CD14-positive monocyte (primary cell): ENCODE results near the gene SPDYE4. TPM values are rescaled to one million over a fixed set of nuclear protein-coding genes. Genes with fewer than 3 reads are reported as not detected.
A peak's percentile ranks its signal among the peaks of the same experiment; 100 is the strongest.

Experiments used
- DNase-seq, 3 donors: peaks; one replicate each; pipeline ENCODE4 v3.0.0-alpha.2; 2011 to 2022
- H2AFZ ChIP-seq: 2 replicates; pipeline ENCODE4 v1.6.0; 2012; ENCODE audit warnings: mild to moderate bottlenecking, low read depth, low read length, inconsistent platforms; ENCODE audit not compliant: insufficient read depth, poor library complexity, severe bottlenecking
- H3K27ac ChIP-seq, 2 donors: 1 replicate in 1 of 2; 2 replicates in 1 of 2; pipeline ENCODE4 v1.5.1; 2012 to 2013; ENCODE audit warnings: low read length in 2 of 2, control low read depth in 1 of 2, inconsistent platforms in 1 of 2, low read depth in 1 of 2, mild to moderate bottlenecking in 1 of 2
- H3K27me3 ChIP-seq, 2 donors: one replicate each; pipeline versions ENCODE4 v1.6.0 to v1.6.1; 2011 to 2013; ENCODE audit warnings: low read length in 2 of 2; ENCODE audit not compliant: control insufficient read depth in 2 of 2, insufficient read depth in 2 of 2
- H3K36me3 ChIP-seq, 2 donors: replicated peaks in 1 of 2; 1 replicate in 1 of 2; 2 replicates in 1 of 2; pipeline versions ENCODE4 v1.5.1 to v1.6.1; 2012 to 2013; ENCODE audit warnings: low read length in 2 of 2, control low read depth in 1 of 2, inconsistent platforms in 1 of 2, mild to moderate bottlenecking in 1 of 2; ENCODE audit not compliant: insufficient read depth in 2 of 2, control insufficient read depth in 1 of 2
- H3K4me1 ChIP-seq, 2 donors: 1 replicate in 1 of 2; 2 replicates in 1 of 2; pipeline versions ENCODE4 v1.5.1 to v1.6.1; 2012 to 2013; ENCODE audit warnings: low read length in 2 of 2, control low read depth in 1 of 2, inconsistent platforms in 1 of 2, mild to moderate bottlenecking in 1 of 2, moderate library complexity in 1 of 2; ENCODE audit not compliant: insufficient read depth in 2 of 2, control insufficient read depth in 1 of 2
- H3K4me2 ChIP-seq: replicated peaks from 2 replicates; pipeline ENCODE3; 2012; ENCODE audit warnings: low read length, moderate library complexity, mild to moderate bottlenecking; ENCODE audit not compliant: poor library complexity, severe bottlenecking; ENCODE audit errors: extremely low read depth
- H3K4me3 ChIP-seq, 3 experiments: fragments of 200-600 bp in 1 of 3; sonication (generic) in 1 of 3; replicated peaks in 1 of 3; 1 replicate in 2 of 3; 2 replicates in 1 of 3; pipeline ENCODE4 v1.5.1; 2011 to 2013; ENCODE audit warnings: low read length in 3 of 3, mild to moderate bottlenecking in 3 of 3, control low read depth in 2 of 3, low read depth in 2 of 3, inconsistent platforms in 1 of 3, moderate library complexity in 1 of 3
- H3K79me2 ChIP-seq: 2 replicates; pipeline ENCODE4 v1.6.0; 2012; ENCODE audit warnings: mild to moderate bottlenecking, control low read depth, inconsistent platforms, low read length, moderate library complexity; ENCODE audit not compliant: insufficient read depth
- H3K9ac ChIP-seq: 2 replicates; pipeline ENCODE4 v1.6.0; 2017; ENCODE audit warnings: low read length, mild to moderate bottlenecking; ENCODE audit not compliant: insufficient read depth, poor library complexity, severe bottlenecking
- H3K9me3 ChIP-seq, 2 donors: replicated peaks in 1 of 2; 1 replicate in 1 of 2; 2 replicates in 1 of 2; pipeline versions ENCODE4 v1.5.1 to v1.6.1; 2012 to 2013; ENCODE audit warnings: low read length in 2 of 2, control low read depth in 1 of 2; ENCODE audit not compliant: control insufficient read depth in 1 of 2, insufficient read depth in 1 of 2
- H4K20me1 ChIP-seq: 2 replicates; pipeline ENCODE4 v1.6.0; 2012; ENCODE audit warnings: mild to moderate bottlenecking, low read length, control low read depth, moderate library complexity; ENCODE audit not compliant: insufficient read depth
- H3K27ac Mint-ChIP-seq, 7 donors: one replicate each; pipeline ENCODE4 v1.8.0; 2020; ENCODE audit warnings: mild to moderate bottlenecking in 7 of 7, mixed read lengths in 7 of 7, moderate library complexity in 6 of 7, inconsistent platforms in 2 of 7
- H3K27me3 Mint-ChIP-seq, 3 donors: one replicate each; pipeline ENCODE4 v1.8.0; 2021 to 2022; ENCODE audit warnings: low read depth in 3 of 3, mild to moderate bottlenecking in 3 of 3, mixed read lengths in 3 of 3, moderate library complexity in 3 of 3, inconsistent platforms in 1 of 3
- H3K36me3 Mint-ChIP-seq, 2 donors: one replicate each; pipeline ENCODE4 v1.8.0; 2020; ENCODE audit warnings: mixed read lengths in 2 of 2, inconsistent platforms in 1 of 2, mild to moderate bottlenecking in 1 of 2
- H3K4me1 Mint-ChIP-seq: one replicate; pipeline ENCODE4 v1.8.0; 2020; ENCODE audit warnings: mild to moderate bottlenecking, mixed read lengths
- H3K4me3 Mint-ChIP-seq, 2 donors: one replicate each; pipeline ENCODE4 v1.8.0; 2020; ENCODE audit warnings: mild to moderate bottlenecking in 2 of 2, mixed read lengths in 2 of 2, moderate library complexity in 1 of 2
- H3K9me3 Mint-ChIP-seq, 7 donors: one replicate each; pipeline ENCODE4 v1.8.0; 2020 to 2022; ENCODE audit warnings: mixed read lengths in 7 of 7, mild to moderate bottlenecking in 6 of 7, moderate library complexity in 6 of 7, inconsistent platforms in 2 of 7
- WGBS: methylation state at CpG from one replicate; pipeline ENCODE4 v1.1.5; 2013; ENCODE audit warnings: missing lambda C conversion rate; ENCODE audit not compliant: insufficient coverage; 5-methylcytosine and 5-hydroxymethylcytosine counted together
- intact Hi-C, 2 donors: fragments of 100-400 bp; cut with micrococcal nuclease; formaldehyde crosslinking; loops; one replicate each; pipeline versions ENCODE4 v1.15.0 to v1.15.1; 2023
- polyA plus RNA-seq, 3 donors: library from polyadenylated mRNA; depleted of rRNA in 1 of 3; unstranded in 2 of 3; stranded (reverse) in 1 of 3; fragments of 300-500 nt in 2 of 3; fragments of >200 nt in 1 of 3; fragmentation: Illumina TruSeq in 2 of 3; gene quantifications; 1 replicate in 2 of 3; 2 replicates in 1 of 3; pipeline ENCODE4 v1.2.3, GENCODE V29; 2012 to 2021
- TF ChIP-seq, protein P1 (sequence below): fragments of 200-600 bp; IDR thresholded peaks from one replicate; pipeline ENCODE4 v1.8.0; 2022; ENCODE audit warnings: antibody characterized with exemption, mild to moderate bottlenecking

SPDYE4 gene
- polyA plus RNA-seq, 3 donors, result 0.09 TPM; not detected in 2

DNA sequence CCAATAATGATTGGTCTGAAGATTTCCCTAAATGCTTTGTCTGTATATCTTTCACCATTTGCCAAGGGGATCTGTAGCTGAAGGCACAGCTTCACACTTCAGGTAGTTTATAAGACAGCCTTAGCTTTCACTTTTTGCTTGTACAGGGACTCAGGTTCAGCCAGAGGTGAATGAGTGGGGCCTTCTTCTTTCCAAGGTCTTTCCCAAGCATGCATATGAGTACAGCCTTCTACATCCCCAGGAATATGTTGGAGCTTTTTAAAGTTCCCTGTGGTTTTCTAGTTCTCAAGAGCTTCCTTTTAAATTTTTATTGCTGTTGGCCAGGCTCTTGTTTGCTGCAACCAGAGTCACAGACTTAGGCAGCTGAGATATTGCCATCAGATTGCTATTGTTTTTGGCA lies 17.9 kb upstream of the SPDYE4 start:
- Mint-ChIP-seq H3K9me3 (peaks cover 4 to 17% (median 14%) of the 10 kb centered on the region in 7 donors), H3K36me3 (peaks cover 0 to 3% of the 10 kb centered on the region in 2 donors), H3K4me3 (no peak overlapping the region), H3K27me3 (no peaks in the 10 kb centered on the region), H3K4me1 (peaks cover 36% of the 10 kb centered on the region), H3K27ac (peak overlapping the region in 1 of 7 donors; percentile 47)
- peak overlapping the region in 1 of 3 experiments; percentile 28 for H3K4me3 ChIP-seq
- intact Hi-C loops, result no loop called here
- H3K4me1 ChIP-seq, result peaks cover 20 to 30% of the 10 kb centered on the region in 2 donors
- H3K27ac ChIP-seq, result peak overlapping the region in 1 of 2 donors; percentile 61
- no peaks in the 10 kb centered on the region for H3K27me3 ChIP-seq
- no peak for DNase-seq
- TF ChIP-seq, protein P1, sequence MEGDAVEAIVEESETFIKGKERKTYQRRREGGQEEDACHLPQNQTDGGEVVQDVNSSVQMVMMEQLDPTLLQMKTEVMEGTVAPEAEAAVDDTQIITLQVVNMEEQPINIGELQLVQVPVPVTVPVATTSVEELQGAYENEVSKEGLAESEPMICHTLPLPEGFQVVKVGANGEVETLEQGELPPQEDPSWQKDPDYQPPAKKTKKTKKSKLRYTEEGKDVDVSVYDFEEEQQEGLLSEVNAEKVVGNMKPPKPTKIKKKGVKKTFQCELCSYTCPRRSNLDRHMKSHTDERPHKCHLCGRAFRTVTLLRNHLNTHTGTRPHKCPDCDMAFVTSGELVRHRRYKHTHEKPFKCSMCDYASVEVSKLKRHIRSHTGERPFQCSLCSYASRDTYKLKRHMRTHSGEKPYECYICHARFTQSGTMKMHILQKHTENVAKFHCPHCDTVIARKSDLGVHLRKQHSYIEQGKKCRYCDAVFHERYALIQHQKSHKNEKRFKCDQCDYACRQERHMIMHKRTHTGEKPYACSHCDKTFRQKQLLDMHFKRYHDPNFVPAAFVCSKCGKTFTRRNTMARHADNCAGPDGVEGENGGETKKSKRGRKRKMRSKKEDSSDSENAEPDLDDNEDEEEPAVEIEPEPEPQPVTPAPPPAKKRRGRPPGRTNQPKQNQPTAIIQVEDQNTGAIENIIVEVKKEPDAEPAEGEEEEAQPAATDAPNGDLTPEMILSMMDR, result no peak
- no peak overlapping the region for H3K9ac ChIP-seq
- H2AFZ ChIP-seq, result peak overlapping the region; percentile 43
- H3K4me2 ChIP-seq, result no peak overlapping the region
- no peaks in the 10 kb centered on the region for H4K20me1 ChIP-seq
- H3K79me2 ChIP-seq, result no peaks in the 10 kb centered on the region
- peaks cover 0 to 8% of the 10 kb centered on the region in 2 donors for H3K9me3 ChIP-seq
- no peaks in the 10 kb centered on the region for H3K36me3 ChIP-seq

DNA sequence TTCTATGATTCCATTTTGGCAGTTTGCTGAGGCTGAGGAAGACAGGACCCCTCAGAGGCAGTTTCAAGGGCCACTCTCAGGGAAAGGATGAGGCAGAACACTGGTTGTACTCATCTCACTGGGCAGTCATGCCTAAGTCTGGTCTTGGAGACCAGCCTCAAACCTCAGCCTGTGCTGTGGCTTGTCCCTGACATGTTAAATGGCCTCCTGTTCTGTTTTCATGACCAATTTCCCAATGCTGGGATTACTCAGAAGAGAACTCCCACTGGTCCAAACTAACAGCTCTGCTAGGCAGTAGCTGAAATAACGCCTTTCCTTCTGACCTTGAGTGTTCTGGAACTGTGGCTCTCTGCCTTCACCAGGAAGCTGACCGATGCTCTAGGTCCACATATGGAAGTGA lies 8.4 kb upstream of the SPDYE4 start:
- no peaks in the 10 kb centered on the region for H3K27me3 ChIP-seq
- 100% methylated on average over 1 of the region's 2 CpGs for whole genome bisulfite sequencing
- H3K4me1 ChIP-seq, result no peaks in the 10 kb centered on the region
- no peak overlapping the region for H3K27ac Mint-ChIP-seq
- H2AFZ ChIP-seq, result no peak overlapping the region
- intact Hi-C loops, result no loop called here
- no peaks in the 10 kb centered on the region for H3K36me3 ChIP-seq
- TF ChIP-seq, protein P1, result no peak
- no peak overlapping the region for H3K4me3 Mint-ChIP-seq
- H3K9me3 Mint-ChIP-seq, result peaks cover 0 to 7% (median 5%) of the 10 kb centered on the region in 7 donors
- no peak for DNase-seq
- no peaks in the 10 kb centered on the region for H3K36me3 Mint-ChIP-seq
- no peak overlapping the region for H3K4me2 ChIP-seq
- no peaks in the 10 kb centered on the region for H3K79me2 ChIP-seq
- H3K27me3 Mint-ChIP-seq, result peaks cover 0 to 2% (median 0%) of the 10 kb centered on the region in 3 donors
- no peak overlapping the region for H3K4me3 ChIP-seq
- no peak overlapping the region for H3K9ac ChIP-seq
- no peaks in the 10 kb centered on the region for H3K9me3 ChIP-seq
- H3K27ac ChIP-seq, result no peak overlapping the region
- peaks cover 5% of the 10 kb centered on the region for H3K4me1 Mint-ChIP-seq
- H4K20me1 ChIP-seq, result no peaks in the 10 kb centered on the region
